PC-9 (cell line): ENCODE data around the gene C1orf216. TPM values are rescaled to one million over a fixed set of nuclear protein-coding genes. Genes with fewer than 3 reads are reported as not detected.

ENCODE experiments used
- BruUV-seq: library from RNA; stranded (reverse); fragments of 400-500 nt; replicated peaks from 2 replicates; lab custom pipeline; 2021; lab: Mats Ljungman, UMichigan
- CTCF ChIA-PET: fragments of 300-600 bp; sonication (Branson Sonifier 250); formaldehyde crosslinking; loops from one replicate; lab custom pipeline; 2022; ENCODE audit warnings: antibody characterized with exemption; lab: Charles Lee
- POLR2A ChIA-PET: fragments of 300-600 bp; sonication (Branson Sonifier 250); formaldehyde crosslinking; loops from one replicate; lab custom pipeline; 2022; ENCODE audit warnings: antibody characterized with exemption; ENCODE audit not compliant: unreplicated experiment; lab: Charles Lee
- DNase-seq, 2 experiments: peaks; one replicate each; pipeline versions ENCODE4 v3.0.0 to v3.0.0-alpha.2; 2015 to 2022; ENCODE audit warnings: mixed read lengths in 1 of 2
- H2AFZ ChIP-seq: fragments of 200-600 bp; sonication (generic); 2 replicates; pipeline ENCODE4 v1.8.1; 2017; ENCODE audit warnings: antibody characterized with exemption
- H3F3A ChIP-seq: fragments of 200-600 bp; sonication (generic); 2 replicates; pipeline ENCODE4 v1.8.1; 2017; ENCODE audit warnings: antibody characterized with exemption, mild to moderate bottlenecking, low read depth; ENCODE audit not compliant: insufficient read depth
- H3K27ac ChIP-seq: fragments of 200-600 bp; sonication (generic); 2 replicates; pipeline ENCODE4 v1.6.1; 2016; ENCODE audit warnings: mixed run types
- H3K27me3 ChIP-seq: fragments of 200-600 bp; sonication (generic); 2 replicates; pipeline ENCODE4 v1.6.1; 2016; ENCODE audit warnings: low read depth, mixed run types; ENCODE audit not compliant: insufficient read depth
- H3K36me3 ChIP-seq: fragments of 200-600 bp; sonication (generic); 2 replicates; pipeline ENCODE4 v1.6.1; 2016; ENCODE audit warnings: low read depth, mixed run types
- H3K4me1 ChIP-seq: fragments of 200-600 bp; sonication (generic); replicated peaks from 2 replicates; pipeline ENCODE4 v1.6.1; 2016; ENCODE audit warnings: mixed run types; ENCODE audit not compliant: insufficient read depth
- H3K4me2 ChIP-seq: fragments of 200-600 bp; sonication (generic); 2 replicates; pipeline ENCODE4 v1.6.1; 2017; ENCODE audit warnings: mixed run types
- H3K4me3 ChIP-seq: fragments of 200-600 bp; sonication (generic); 2 replicates; pipeline ENCODE4 v1.6.1; 2016; ENCODE audit warnings: mixed run types
- H3K79me2 ChIP-seq: fragments of 200-600 bp; sonication (generic); 2 replicates; pipeline ENCODE4 v1.6.1; 2017; ENCODE audit warnings: low read depth, mixed run types
- H3K9me2 ChIP-seq: fragments of 200-600 bp; sonication (generic); 2 replicates; pipeline ENCODE4 v1.8.1; 2017; ENCODE audit warnings: mild to moderate bottlenecking; ENCODE audit not compliant: insufficient read depth
- H3K9me3 ChIP-seq: fragments of 200-600 bp; sonication (generic); 2 replicates; pipeline ENCODE4 v1.8.1; 2016; ENCODE audit warnings: low read depth; ENCODE audit not compliant: insufficient read depth
- H4K20me1 ChIP-seq: fragments of 200-600 bp; sonication (generic); 2 replicates; pipeline ENCODE4 v1.8.1; 2017; ENCODE audit not compliant: insufficient read depth
- EZH2 ChIP-seq: fragments of 200-600 bp; sonication (generic); IDR thresholded peaks from 2 replicates; pipeline ENCODE4 v1.8.0; 2017; ENCODE audit warnings: antibody characterized with exemption, low read depth
- intact Hi-C: fragments of 100-400 bp; cut with micrococcal nuclease; formaldehyde crosslinking; loops from one replicate; pipeline ENCODE4 v1.10.0; 2022; ENCODE audit not compliant: unreplicated experiment
- total RNA-seq: library from RNA; stranded (reverse); gene quantifications from 2 replicates; pipeline ENCODE4 v1.2.3, GENCODE V29; 2021
- TF ChIP-seq, protein P1 (sequence below): fragments of 200-600 bp; sonication (generic); conservative IDR thresholded peaks from 2 replicates; pipeline ENCODE4 v1.6.1; 2017; ENCODE audit warnings: mixed run types, antibody characterized with exemption, mild to moderate bottlenecking, moderate library complexity

The C1orf216 gene
- total RNA-seq, 1 experiment from 2014 or later, result 7.6 TPM

GRCh38 chr1:35666916-35667315 is 51.8 kb downstream of the C1orf216 start:
- H2AFZ ChIP-seq, result no peak overlapping the region
- H3K4me2 ChIP-seq, result no peak overlapping the region
- H3K4me1 ChIP-seq, result no peaks in the 10 kb centered on the region
- H3K79me2 ChIP-seq, result no peaks in the 10 kb centered on the region
- H3K4me3 ChIP-seq, result no peak overlapping the region
- H4K20me1 ChIP-seq, result no peaks in the 10 kb centered on the region
- CTCF ChIA-PET, result no interaction called here
- peaks cover 71% of the 10 kb centered on the region for H3K27me3 ChIP-seq
- POLR2A ChIA-PET, result no interaction called here
- TF ChIP-seq EZH2, result no peak
- TF ChIP-seq, protein P1, sequence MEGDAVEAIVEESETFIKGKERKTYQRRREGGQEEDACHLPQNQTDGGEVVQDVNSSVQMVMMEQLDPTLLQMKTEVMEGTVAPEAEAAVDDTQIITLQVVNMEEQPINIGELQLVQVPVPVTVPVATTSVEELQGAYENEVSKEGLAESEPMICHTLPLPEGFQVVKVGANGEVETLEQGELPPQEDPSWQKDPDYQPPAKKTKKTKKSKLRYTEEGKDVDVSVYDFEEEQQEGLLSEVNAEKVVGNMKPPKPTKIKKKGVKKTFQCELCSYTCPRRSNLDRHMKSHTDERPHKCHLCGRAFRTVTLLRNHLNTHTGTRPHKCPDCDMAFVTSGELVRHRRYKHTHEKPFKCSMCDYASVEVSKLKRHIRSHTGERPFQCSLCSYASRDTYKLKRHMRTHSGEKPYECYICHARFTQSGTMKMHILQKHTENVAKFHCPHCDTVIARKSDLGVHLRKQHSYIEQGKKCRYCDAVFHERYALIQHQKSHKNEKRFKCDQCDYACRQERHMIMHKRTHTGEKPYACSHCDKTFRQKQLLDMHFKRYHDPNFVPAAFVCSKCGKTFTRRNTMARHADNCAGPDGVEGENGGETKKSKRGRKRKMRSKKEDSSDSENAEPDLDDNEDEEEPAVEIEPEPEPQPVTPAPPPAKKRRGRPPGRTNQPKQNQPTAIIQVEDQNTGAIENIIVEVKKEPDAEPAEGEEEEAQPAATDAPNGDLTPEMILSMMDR, result no peak
- intact Hi-C loops, result no loop called here
- no peaks in the 10 kb centered on the region for H3K9me2 ChIP-seq
- H3K36me3 ChIP-seq, result no peaks in the 10 kb centered on the region
- no peak for DNase-seq
- H3K9me3 ChIP-seq, result no peaks in the 10 kb centered on the region
- no peak overlapping the region for H3K27ac ChIP-seq
- BruUV-seq, result no TSS peak
- no peaks in the 10 kb centered on the region for H3F3A ChIP-seq

GRCh38 chr1:35666216-35666615 is 52.5 kb downstream of the C1orf216 start:
- CTCF ChIA-PET, result no interaction called here
- POLR2A ChIA-PET, result interaction anchor here (0.6 kb wide), 1 partner anchor 24 kb away, joined by 10 read pairs; no protein-coding TSS in a partner anchor

More at GRCh38 chr1:35666216-35666615, 52.5 kb downstream of the C1orf216 start:
- H3K4me1 ChIP-seq, result no peaks in the 10 kb centered on the region
- peaks cover 71% of the 10 kb centered on the region for H3K27me3 ChIP-seq
- no peak for DNase-seq
- H3K27ac ChIP-seq, result no peak overlapping the region
- no peak for TF ChIP-seq EZH2
- TF ChIP-seq, protein P1, result no peak
- H2AFZ ChIP-seq, result no peak overlapping the region
- H3F3A ChIP-seq, result no peaks in the 10 kb centered on the region
- H3K4me3 ChIP-seq, result no peak overlapping the region
- BruUV-seq, result no TSS peak
- no peaks in the 10 kb centered on the region for H4K20me1 ChIP-seq
- H3K79me2 ChIP-seq, result no peaks in the 10 kb centered on the region
- no peaks in the 10 kb centered on the region for H3K9me3 ChIP-seq
- intact Hi-C loops, result no loop called here
- H3K4me2 ChIP-seq, result no peak overlapping the region
- H3K9me2 ChIP-seq, result no peaks in the 10 kb centered on the region
- no peaks in the 10 kb centered on the region for H3K36me3 ChIP-seq

Other genes starting within 250 kb of the C1orf216 start
- gene KIAA0319L, start 161.5 kb downstream of the C1orf216 start, total RNA-seq, result 69.1 and 72.0 TPM in 2 replicates
- 26.6 and 28.0 TPM in 2 replicates for gene NCDN, start 161.1 kb downstream of the C1orf216 start, total RNA-seq
- 0.72 and 1.3 TPM in 2 replicates for gene TFAP2E, start 145.6 kb downstream of the C1orf216 start, total RNA-seq
- 138 and 206 TPM in 2 replicates for gene PSMB2, start 77.4 kb downstream of the C1orf216 start, total RNA-seq
- gene CLSPN, start 51.1 kb upstream of the C1orf216 start, total RNA-seq, result 18.9 and 26.7 TPM in 2 replicates
- 12.4 and 12.9 TPM in 2 replicates for gene AGO4, start 89.1 kb upstream of the C1orf216 start, total RNA-seq
- 47.9 and 66.0 TPM in 2 replicates for gene AGO1, start 164.3 kb upstream of the C1orf216 start, total RNA-seq
- 47.5 and 50.1 TPM in 2 replicates for gene AGO3, start 212.2 kb upstream of the C1orf216 start, total RNA-seq